K562 (cell line): ENCODE data around the gene PRSS56. TPM values are rescaled to one million over a fixed set of nuclear protein-coding genes. Genes with fewer than 3 reads are reported as not detected.

Experiments
- ATAC-seq: fragments of 200-7000 bp; cut with Tn5 transposase; 3 replicates; pipeline ENCODE4 v1.9.1; 2020; ENCODE audit warnings: moderate library complexity
- BruUV-seq: library from RNA; stranded (reverse); fragments of 400-500 nt; replicated peaks from 2 replicates; lab custom pipeline; 2021; lab: Mats Ljungman, UMichigan
- CTCF ChIA-PET: fragments of 300-600 bp; formaldehyde crosslinking; extraction: SDS; loops from one replicate; lab custom pipeline; 2021; ENCODE audit warnings: low intra/inter-chr PET ratio; lab: Yijun Ruan, JAX
- POLR2A ChIA-PET: fragments of 300-600, 350-650 bp; sonication (Branson Sonifier 250); formaldehyde crosslinking; extraction: SDS; loops from one replicate; lab custom pipeline; 2021; ENCODE audit warnings: antibody characterized with exemption, inconsistent platforms; lab: Yijun Ruan, JAX
- DNase-seq, 4 experiments: peaks; one replicate each; pipeline versions ENCODE4 v3.0.0 to v3.0.0-alpha.2; 2011 to 2018; ENCODE audit warnings: low spot score in 3 of 4, mixed read lengths in 3 of 4; ENCODE audit errors: extremely low read depth in 1 of 4
- FAIRE-seq: peaks from 2 replicates; lab custom pipeline; 2011; peaks lifted over from hg19 to GRCh38; lab: Jason Lieb, UNC
- H2AFZ ChIP-seq: 2 replicates; pipeline ENCODE4 v1.6.0; 2011; ENCODE audit warnings: low read depth, low read length, control low read depth, inconsistent platforms
- H3K27ac ChIP-seq: fragments of 200-600 bp; 3 replicates; pipeline ENCODE4 v1.8.0; 2011; ENCODE audit warnings: low read depth, mild to moderate bottlenecking, control low read depth, inconsistent platforms, low read length, moderate library complexity, mixed read lengths; ENCODE audit errors: extremely low read depth
- H3K27me3 ChIP-seq, 2 experiments: fragments of 300-600 bp in 1 of 2; 2 replicates in 1 of 2; 3 replicates in 1 of 2; pipeline versions ENCODE4 v1.6.0 to v1.8.0; 2011; ENCODE audit warnings: inconsistent platforms in 2 of 2, low read length in 2 of 2, mild to moderate bottlenecking in 1 of 2, mixed read lengths in 1 of 2, moderate library complexity in 1 of 2; ENCODE audit not compliant: control insufficient read depth in 2 of 2, insufficient read depth in 2 of 2
- H3K36me3 ChIP-seq: fragments of 300-600 bp; 3 replicates; pipeline ENCODE4 v1.8.0; 2011; ENCODE audit warnings: mild to moderate bottlenecking, low read length, inconsistent platforms; ENCODE audit not compliant: control insufficient read depth, insufficient read depth
- H3K4me1 ChIP-seq, 2 experiments: fragments of 200-600 bp in 1 of 2; replicated peaks in 1 of 2; 2 replicates in 1 of 2; 3 replicates in 1 of 2; pipeline versions ENCODE4 v1.5.1 to v1.8.0; 2011; ENCODE audit warnings: inconsistent platforms in 2 of 2, low read length in 2 of 2, mild to moderate bottlenecking in 1 of 2, mixed read lengths in 1 of 2, moderate library complexity in 1 of 2; ENCODE audit not compliant: control insufficient read depth in 2 of 2, insufficient read depth in 2 of 2
- H3K4me2 ChIP-seq: 2 replicates; pipeline ENCODE4 v1.6.1; 2011; ENCODE audit warnings: low read length, control low read depth, inconsistent platforms, mixed read lengths; ENCODE audit not compliant: insufficient read depth
- H3K4me3 ChIP-seq: fragments of 200-600 bp; sonication (generic), shearing (Covaris generic); 2 replicates; pipeline ENCODE4 v1.5.1; 2016; ENCODE audit warnings: control low read depth, inconsistent platforms
- H3K79me2 ChIP-seq: fragments of 200-600 bp; 3 replicates; pipeline ENCODE4 v1.8.0; 2011; ENCODE audit warnings: low read length, inconsistent platforms; ENCODE audit not compliant: control insufficient read depth, insufficient read depth
- H3K9ac ChIP-seq, 2 experiments: 2 replicates each; pipeline versions ENCODE4 v1.6.0 to v1.6.1; 2011; ENCODE audit warnings: low read depth in 2 of 2, low read length in 2 of 2, control low read depth in 1 of 2, inconsistent platforms in 1 of 2, mild to moderate bottlenecking in 1 of 2, mixed read lengths in 1 of 2; ENCODE audit not compliant: insufficient read depth in 1 of 2
- H3K9me1 ChIP-seq: one replicate; pipeline ENCODE4 v1.6.0; 2011; ENCODE audit warnings: inconsistent platforms, mild to moderate bottlenecking, low read length, moderate library complexity; ENCODE audit not compliant: control insufficient read depth, insufficient read depth
- H3K9me3 ChIP-seq: replicated peaks from 2 replicates; pipeline ENCODE4 v1.5.1; 2011; ENCODE audit warnings: low read depth, low read length, inconsistent platforms; ENCODE audit not compliant: control insufficient read depth, insufficient read depth
- H4K20me1 ChIP-seq: replicated peaks from 2 replicates; pipeline ENCODE4 v1.6.1; 2011; ENCODE audit warnings: low read length, inconsistent platforms, mixed read lengths; ENCODE audit not compliant: control insufficient read depth, insufficient read depth
- CTCF ChIP-seq, 3 experiments: IDR thresholded peaks in 2 of 3; conservative IDR thresholded peaks in 1 of 3; 2 replicates each; pipeline ENCODE4 v1.5.1; 2011 to 2012; ENCODE audit warnings: low read length in 3 of 3, mild to moderate bottlenecking in 3 of 3, control low read depth in 2 of 3, improper control_type of control experiment in 1 of 3, inconsistent platforms in 1 of 3, low read depth in 1 of 3, mixed read lengths in 1 of 3, moderate library complexity in 1 of 3; ENCODE audit not compliant: insufficient read depth in 2 of 3
- DMBX1 ChIP-seq: fragments of 250-450 bp; sonication (Bioruptor Pico); IDR thresholded peaks from 2 replicates; pipeline ENCODE4 v1.8.0; 2022; ENCODE audit warnings: inconsistent platforms, mild to moderate bottlenecking, moderate library complexity, borderline replicate concordance
- PHF20 ChIP-seq: fragments of 450-650 bp; IDR thresholded peaks from 2 replicates; pipeline ENCODE4 v1.6.1; 2018; ENCODE audit not compliant: partially characterized antibody
- SPI1 ChIP-seq: IDR thresholded peaks from 2 replicates; pipeline ENCODE4 v1.6.1; 2011; ENCODE audit warnings: low read depth, low read length, control low read depth, borderline replicate concordance
- ZNF134 ChIP-seq: fragments of 250-450 bp; sonication (Bioruptor Pico); conservative IDR thresholded peaks from 2 replicates; pipeline ENCODE4 v1.4.0; 2020
- ZNF444 ChIP-seq: fragments of 250-450 bp; sonication (Bioruptor Pico); IDR thresholded peaks from 2 replicates; pipeline ENCODE4 v1.4.0; 2020; ENCODE audit warnings: mild to moderate bottlenecking, moderate library complexity
- whole genome bisulfite sequencing: fragments of 100-300 bp; shearing (Covaris generic); methylation state at CpG from one replicate; pipeline ENCODE4 v1.1.6; 2016; ENCODE audit warnings: low coverage, mixed read lengths; ENCODE audit not compliant: insufficient coverage; ENCODE audit errors: missing lambda C conversion rate; 5-methylcytosine and 5-hydroxymethylcytosine counted together
- in situ Hi-C: fragments of 300-500 bp; cut with MboI; formaldehyde crosslinking; loops from 4 replicates; pipeline ENCODE4 v1.15.0; 2018; ENCODE audit warnings: inconsistent platforms, mixed read lengths
- intact Hi-C: fragments of 100-400 bp; cut with micrococcal nuclease; formaldehyde crosslinking; loops from 2 replicates; pipeline ENCODE4 v1.14.2; 2022
- polyA plus RNA-seq, 8 experiments: library from polyadenylated mRNA; depleted of rRNA in 4 of 8; stranded (reverse) in 5 of 8; unstranded in 3 of 8; fragments of >200 nt; fragmentation: Nextera tagmentation in 2 of 8; fragmentation: Illumina TruSeq in 1 of 8; extraction: Ambion mirVana in 2 of 8; extraction: Trizol in 1 of 8; gene quantifications; 2 replicates each; pipeline versions ENCODE4 v1.2.1 to v1.2.3, GENCODE V29; 2011 to 2014; ENCODE audit warnings: inconsistent platforms in 1 of 8, missing spikeins in 1 of 8
- total RNA-seq, 7 experiments: library from RNA; depleted of rRNA in 6 of 7; stranded (reverse); fragments of >200 nt in 6 of 7; fragmentation: Illumina TruSeq in 2 of 7; extraction: Trizol in 2 of 7; gene quantifications; 2 replicates each; pipeline versions ENCODE4 v1.2.1 to v1.2.3, GENCODE V29; 2011 to 2021; ENCODE audit warnings: low replicate concordance in 1 of 7

The PRSS56 gene
- total and polyA plus RNA-seq, 9 of the 15 experiments (the other 6 are each of a cell fraction or from before 2014, with no cell fraction given), result not detected

- H3K4me3 ChIP-seq, result no peak overlapping the region
- H3K79me2 ChIP-seq, result no peaks in the 10 kb centered on the region
- H4K20me1 ChIP-seq, result no peaks in the 10 kb centered on the region
- no peak overlapping the region for H2AFZ ChIP-seq
- H3K9ac ChIP-seq, result no peak overlapping the region
- POLR2A ChIA-PET, result no interaction called here
- no peak overlapping the region for H3K4me2 ChIP-seq
- CTCF ChIA-PET, result no interaction called here
- no peaks in the 10 kb centered on the region for H3K36me3 ChIP-seq
- no peaks in the 10 kb centered on the region for H3K9me3 ChIP-seq
- no peak overlapping the region for H3K27ac ChIP-seq
- in situ Hi-C loops, result no loop called here
- no peak for DNase-seq
- whole genome bisulfite sequencing, result 0% methylated on average over 3 of the region's 7 CpGs
- TF ChIP-seq SPI1 (no peak), ZNF134 (CRISPR knock-in tag) (peak; percentile 65; the same call in 1 of the 2 replicates), PHF20 (no peak), CTCF (IDR thresholded peaks at IDR 0.05 in 2 of 3, conservative IDR thresholded peaks at IDR 0.05 in 1 of 3; ENCODE audit: insufficient read depth in 2 of 3, low read depth in 1 of 3, low read length in 3 of 3) (no peak), ZNF444 (CRISPR knock-in tag) (no peak), DMBX1 (CRISPR knock-in tag) (no peak)
- TF ChIP-seq, all 486 proteins: peak for 1
- Histone ChIP-seq H3K9me1 (no peaks in the 10 kb centered on the region), H3K4me1 (no peaks in the 10 kb centered on the region), H3K27me3 (peaks cover 0 to 34% of the 10 kb centered on the region in 2 experiments; a peak in 2 of 5 replicates)
- intact Hi-C loops, result no loop called here
- no TSS peak for BruUV-seq
- FAIRE-seq (no peak), ATAC-seq (no peak)
These were observed 24.9 kb upstream of the PRSS56 start for GRCh38 chr2:232495292-232495691.
